Psoas muscle (tissue), 8 donors: ENCODE results near the gene DDAH1. TPM values are rescaled to one million over a fixed set of nuclear protein-coding genes. Genes with fewer than 3 reads are reported as not detected.
A peak's percentile ranks its signal among the peaks of the same experiment; 100 is the strongest.

Source experiments
- ATAC-seq, 4 donors: fragments of 200-7000 bp; cut with Tn5 transposase; one replicate each; pipeline ENCODE4 v1.9.1; 2020; ENCODE audit warnings: moderate library complexity in 3 of 4, mild to moderate bottlenecking in 2 of 4
- DNase-seq, 2 donors: peaks; one replicate each; pipeline ENCODE4 v3.0.0-alpha.2; 2020
- H3K27ac ChIP-seq: fragments of 200-600 bp; one replicate; pipeline ENCODE4 v1.8.0; 2022
- H3K27me3 ChIP-seq, 3 donors: fragments of 200-600 bp in 1 of 3; one replicate each; pipeline versions ENCODE4 v1.6.1 to v1.8.0; 2013 to 2022; ENCODE audit warnings: low read length in 2 of 3, mild to moderate bottlenecking in 2 of 3, moderate library complexity in 1 of 3; ENCODE audit not compliant: insufficient read depth in 3 of 3
- H3K36me3 ChIP-seq, 2 donors: fragments of 200-600 bp in 1 of 2; one replicate each; pipeline versions ENCODE4 v1.6.1 to v1.8.0; 2013 to 2022; ENCODE audit warnings: low read depth in 1 of 2, mild to moderate bottlenecking in 1 of 2, moderate library complexity in 1 of 2; ENCODE audit not compliant: insufficient read depth in 1 of 2
- H3K4me1 ChIP-seq: fragments of 200-600 bp; one replicate; pipeline ENCODE4 v1.8.0; 2022
- H3K4me3 ChIP-seq: fragments of 200-600 bp; one replicate; pipeline ENCODE4 v1.8.0; 2022; ENCODE audit warnings: mild to moderate bottlenecking
- H3K9me3 ChIP-seq: fragments of 200-600 bp; one replicate; pipeline ENCODE4 v1.8.0; 2022
- CTCF ChIP-seq: fragments of 200-600 bp; IDR thresholded peaks from one replicate; pipeline ENCODE4 v1.8.0; 2022; ENCODE audit warnings: antibody characterized with exemption
- WGBS, 3 donors: extraction: QIAGEN DNeasy Blood & Tissue Kit; methylation state at CpG; one replicate each; pipeline versions ENCODE4 v1.1.6 to v1.1.7; 2013; 5-methylcytosine and 5-hydroxymethylcytosine counted together
- intact Hi-C, 2 donors: fragments of 100-400 bp; cut with DNase I; formaldehyde crosslinking; loops; one replicate each; pipeline versions ENCODE4 v1.11.0 to v1.14.2; 2022
- polyA plus RNA-seq, 3 donors: library from polyadenylated mRNA; stranded (reverse); fragments of 200-250 nt; gene quantifications; one replicate each; pipeline ENCODE4 v1.2.3, GENCODE V29; 2013
- total RNA-seq, 4 donors: library from RNA; stranded (reverse); fragmentation: NEBNext Ultra II Directional in 2 of 4; extraction: Animal tissue kit (Norgen Biotek cat#: 25700) in 2 of 4; gene quantifications; one replicate each; pipeline versions ENCODE4 v1.2.1 to v1.2.4, GENCODE V29; 2021 to 2023
- donor health status: healthy with polysubstance abuse.
- donor health status: DM: no; HTN: no; CAD: no; lungs with moderate emphysema.
- donor health status: Bipolar disorder and iron deficiency.
- donor health status: healthy.
- donor health status: DM: yes; HTN: yes; CAD: no.
- donor health status: DM: no; HTN: no; CAD: no.
- donor health status: DM: no; HTN: no; CAD: no.
- donor health status: DM: yes; HTN: yes; CAD: no.

Gene DDAH1
- total and polyA plus RNA-seq, 7 donors = 2.1 to 53.6 (median 8.2) TPM

GRCh38 chr1:85379203-85380136 lies 85.5 kb downstream of the DDAH1 start:
- Histone ChIP-seq H3K36me3 (no peaks in the 10 kb centered on the region), H3K4me1 (peaks cover 14% of the 10 kb centered on the region), H3K27ac (peak overlapping the region; percentile 43), H3K27me3 (no peaks in the 10 kb centered on the region), H3K4me3 (peak overlapping the region; percentile 5), H3K9me3 (peaks cover 3% of the 10 kb centered on the region)
- WGBS, 3 donors = 66 to 72% (median 69%) methylated on average over 4 of the region's 4 CpGs
- no peak for TF ChIP-seq CTCF
- DNase-seq (no peak), ATAC-seq (peak; percentile 68 to 75 (median 72))
- intact Hi-C loops = loop anchor here in 1 of 2 donors (5.0 kb wide), 1 partner anchor 37 kb away; no protein-coding TSS in a partner anchor

GRCh38 chr1:85378534-85378933 lies 86.4 kb downstream of the DDAH1 start:
- no peak overlapping the region for H3K4me3 ChIP-seq
- H3K27me3 ChIP-seq = no peaks in the 10 kb centered on the region
- H3K27ac ChIP-seq = peak overlapping the region; percentile 33
- H3K4me1 ChIP-seq = peaks cover 21% of the 10 kb centered on the region
- TF ChIP-seq CTCF = no peak
- no peak for DNase-seq
- peak in 1 of 4 donors; percentile 16 for ATAC-seq
- WGBS, 3 donors = 27 to 45% (median 35%) methylated on average over 2 of the region's 2 CpGs
- peaks cover 3% of the 10 kb centered on the region for H3K9me3 ChIP-seq
- H3K36me3 ChIP-seq = no peaks in the 10 kb centered on the region
- intact Hi-C loops = no loop called here

GRCh38 chr1:85376356-85376755 lies 88.6 kb downstream of the DDAH1 start:
- TF ChIP-seq CTCF = no peak

GRCh38 chr1:85375493-85375892 lies 89.5 kb downstream of the DDAH1 start:
- intact Hi-C loops = no loop called here
- Histone ChIP-seq H3K4me1 (peaks cover 26% of the 10 kb centered on the region), H3K9me3 (no peaks in the 10 kb centered on the region), H3K27ac (no peak overlapping the region), H3K27me3 (no peaks in the 10 kb centered on the region), H3K36me3 (no peaks in the 10 kb centered on the region), H3K4me3 (no peak overlapping the region)
- ATAC-seq (no peak), DNase-seq (no peak)
- TF ChIP-seq CTCF = no peak
- 70 to 92% (median 77%) methylated on average over 2 of the region's 2 CpGs for WGBS, 3 donors

More at GRCh38 chr1:85376356-85376755, 88.6 kb downstream of the DDAH1 start:
- H3K27me3 ChIP-seq = no peaks in the 10 kb centered on the region
- intact Hi-C loops = no loop called here
- 44 to 82% (median 48%) methylated on average over 1 of the region's 1 CpG for WGBS, 3 donors
- no peak for DNase-seq
- H3K36me3 ChIP-seq = no peaks in the 10 kb centered on the region
- no peak overlapping the region for H3K4me3 ChIP-seq
- peaks cover 27% of the 10 kb centered on the region for H3K4me1 ChIP-seq
- no peak for ATAC-seq
- H3K9me3 ChIP-seq = no peaks in the 10 kb centered on the region
- H3K27ac ChIP-seq = no peak overlapping the region
